DOHH2 (cell line): ENCODE data around the gene RSU1.

Experiments
- EZH2phosphoT487 ChIP-seq: fragments of 200-600 bp; sonication (generic); IDR thresholded peaks from 2 replicates; pipeline ENCODE4 v1.6.1; 2017; ENCODE audit warnings: borderline replicate concordance, mild to moderate bottlenecking, antibody characterized with exemption, low read length, moderate library complexity, mixed read lengths
- TF ChIP-seq, protein P1 (sequence below): fragments of 200-600 bp; sonication (generic); IDR thresholded peaks from one replicate; pipeline ENCODE4 v1.5.1; 2014; ENCODE audit warnings: antibody characterized with exemption, mild to moderate bottlenecking, low read depth, low read length; ENCODE audit not compliant: poor library complexity, severe bottlenecking

DNA sequence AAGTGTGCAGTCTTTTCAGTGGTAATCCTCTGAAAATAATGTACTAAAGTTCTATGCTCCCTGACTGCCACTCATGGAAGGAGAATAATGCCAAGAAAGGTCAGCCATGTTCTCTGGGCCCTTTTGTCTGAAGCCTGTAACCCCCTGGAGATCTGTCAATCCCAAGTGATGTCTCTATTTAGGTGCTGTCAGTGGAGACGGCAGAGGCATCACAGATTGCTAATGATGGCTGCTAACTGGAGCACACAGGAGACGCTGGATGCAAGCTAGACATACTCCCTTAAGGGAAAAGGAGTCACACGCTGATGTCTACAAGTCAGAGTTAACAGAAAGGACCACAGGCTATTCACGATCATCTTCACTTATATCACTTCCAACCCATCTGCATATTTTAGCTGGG lies 118.8 kb downstream of the RSU1 start:
- TF ChIP-seq, protein P1, sequence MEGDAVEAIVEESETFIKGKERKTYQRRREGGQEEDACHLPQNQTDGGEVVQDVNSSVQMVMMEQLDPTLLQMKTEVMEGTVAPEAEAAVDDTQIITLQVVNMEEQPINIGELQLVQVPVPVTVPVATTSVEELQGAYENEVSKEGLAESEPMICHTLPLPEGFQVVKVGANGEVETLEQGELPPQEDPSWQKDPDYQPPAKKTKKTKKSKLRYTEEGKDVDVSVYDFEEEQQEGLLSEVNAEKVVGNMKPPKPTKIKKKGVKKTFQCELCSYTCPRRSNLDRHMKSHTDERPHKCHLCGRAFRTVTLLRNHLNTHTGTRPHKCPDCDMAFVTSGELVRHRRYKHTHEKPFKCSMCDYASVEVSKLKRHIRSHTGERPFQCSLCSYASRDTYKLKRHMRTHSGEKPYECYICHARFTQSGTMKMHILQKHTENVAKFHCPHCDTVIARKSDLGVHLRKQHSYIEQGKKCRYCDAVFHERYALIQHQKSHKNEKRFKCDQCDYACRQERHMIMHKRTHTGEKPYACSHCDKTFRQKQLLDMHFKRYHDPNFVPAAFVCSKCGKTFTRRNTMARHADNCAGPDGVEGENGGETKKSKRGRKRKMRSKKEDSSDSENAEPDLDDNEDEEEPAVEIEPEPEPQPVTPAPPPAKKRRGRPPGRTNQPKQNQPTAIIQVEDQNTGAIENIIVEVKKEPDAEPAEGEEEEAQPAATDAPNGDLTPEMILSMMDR = no peak
- no peak for TF ChIP-seq EZH2phosphoT487
